Panc1 (cell line): ENCODE results near the gene TRERF1. TPM values are rescaled to one million over a fixed set of nuclear protein-coding genes. Genes with fewer than 3 reads are reported as not detected.

ENCODE experiments used
- ATAC-seq: fragments of 200-7000 bp; cut with Tn5 transposase; 2 replicates; pipeline ENCODE4 v1.9.1; 2020; ENCODE audit warnings: mild to moderate bottlenecking, moderate library complexity
- BruUV-seq: library from RNA; stranded (reverse); fragments of 400-500 nt; replicated peaks from 2 replicates; lab custom pipeline; 2021; lab: Mats Ljungman, UMichigan
- CTCF ChIA-PET: fragments of 300-600 bp; sonication (Branson Sonifier 250); formaldehyde crosslinking; loops from one replicate; lab custom pipeline; 2022; ENCODE audit warnings: antibody characterized with exemption; lab: Charles Lee
- POLR2A ChIA-PET: fragments of 300-600 bp; sonication (Branson Sonifier 250); formaldehyde crosslinking; loops from one replicate; lab custom pipeline; 2022; ENCODE audit warnings: antibody characterized with exemption; lab: Charles Lee
- DNase-seq: peaks from one replicate; pipeline ENCODE4 v3.0.0-alpha.2; 2010; ENCODE audit warnings: low read depth, low spot score
- H3K27ac ChIP-seq: 2 replicates; pipeline ENCODE4 v1.5.1; 2011; ENCODE audit warnings: mild to moderate bottlenecking, low read length, inconsistent platforms
- H3K27me3 ChIP-seq: fragments of 200-500 bp; sonication (Bioruptor generic); 2 replicates; pipeline ENCODE4 v1.6.0; 2014; ENCODE audit warnings: low read length, inconsistent platforms; ENCODE audit not compliant: control insufficient read depth, insufficient read depth
- H3K36me3 ChIP-seq: fragments of 200-500 bp; sonication (Bioruptor generic); 2 replicates; pipeline ENCODE4 v1.5.1; 2014; ENCODE audit warnings: inconsistent platforms, mild to moderate bottlenecking, low read length, moderate library complexity; ENCODE audit not compliant: control insufficient read depth, insufficient read depth
- H3K4me1 ChIP-seq: 2 replicates; pipeline ENCODE4 v1.5.1; 2011; ENCODE audit warnings: inconsistent platforms, mild to moderate bottlenecking, low read length, moderate library complexity; ENCODE audit not compliant: control insufficient read depth, insufficient read depth
- H3K4me3 ChIP-seq, 2 experiments: 2 replicates each; pipeline ENCODE4 v1.5.1; 2011 to 2012; ENCODE audit warnings: low read depth in 2 of 2, low read length in 2 of 2, mild to moderate bottlenecking in 2 of 2, inconsistent platforms in 1 of 2, moderate library complexity in 1 of 2
- H3K9me3 ChIP-seq: fragments of 200-500 bp; sonication (Bioruptor generic); 2 replicates; pipeline ENCODE4 v1.5.1; 2014; ENCODE audit warnings: low read depth, mild to moderate bottlenecking, inconsistent platforms, low read length, moderate library complexity; ENCODE audit not compliant: control insufficient read depth, insufficient read depth
- CTCF ChIP-seq: fragments of 450-650 bp; IDR thresholded peaks from 2 replicates; pipeline ENCODE4 v1.5.1; 2017; ENCODE audit warnings: mild to moderate bottlenecking
- POLR2AphosphoS5 ChIP-seq: IDR thresholded peaks from 2 replicates; pipeline ENCODE4 v1.6.1; 2012; ENCODE audit warnings: mild to moderate bottlenecking, low read depth, low read length, moderate library complexity
- REST ChIP-seq, 2 experiments: IDR thresholded peaks; 2 replicates each; pipeline ENCODE4 v1.6.1; 2011 to 2012; ENCODE audit warnings: low read depth in 2 of 2, control low read depth in 1 of 2, low read length in 1 of 2, mild to moderate bottlenecking in 1 of 2, moderate library complexity in 1 of 2; ENCODE audit not compliant: insufficient read depth in 1 of 2
- SIN3A ChIP-seq: IDR thresholded peaks from 2 replicates; pipeline ENCODE4 v1.6.1; 2012; ENCODE audit warnings: low read depth, mild to moderate bottlenecking, low read length, moderate library complexity, borderline replicate concordance; ENCODE audit not compliant: insufficient read depth
- TCF7L2 ChIP-seq: IDR thresholded peaks from 2 replicates; pipeline ENCODE4 v1.6.1; 2011; ENCODE audit warnings: mild to moderate bottlenecking, low read depth, low read length, inconsistent platforms
- in situ Hi-C: cut with HindIII; loops from 2 replicates; pipeline ENCODE4 v1.10.0; 2016; ENCODE audit warnings: low sequenced_read_pairs, low pct_unique_long_range_greater_than_20kb
- intact Hi-C: fragments of 100-400 bp; cut with micrococcal nuclease; formaldehyde crosslinking; loops from one replicate; pipeline ENCODE4 v1.10.0; 2022; ENCODE audit not compliant: unreplicated experiment
- total RNA-seq: library from RNA; stranded (reverse); gene quantifications from one replicate; pipeline ENCODE4 v1.2.1, GENCODE V29; 2021; ENCODE audit not compliant: unreplicated experiment

Gene TRERF1
- total RNA-seq, 1 experiment from 2014 or later: 30.6 TPM

- TF ChIP-seq TCF7L2 (no peak), POLR2AphosphoS5 (no peak), REST (IDR thresholded peaks at IDR 0.05; ENCODE audit: insufficient read depth in 1 of 2, low read depth in 2 of 2, low read length in 1 of 2) (no peak), SIN3A (no peak), CTCF (no peak)
- H3K4me1 ChIP-seq: peaks cover 15% of the 10 kb centered on the region
- POLR2A ChIA-PET: no interaction called here
- peaks cover 17% of the 10 kb centered on the region for H3K36me3 ChIP-seq
- in situ Hi-C loops: no loop called here
- DNase-seq (no peak), ATAC-seq (no peak)
- H3K9me3 ChIP-seq: no peaks in the 10 kb centered on the region
- no peaks in the 10 kb centered on the region for H3K27me3 ChIP-seq
- H3K4me3 ChIP-seq: no peak overlapping the region
- CTCF ChIA-PET: no interaction called here
- intact Hi-C loops: no loop called here
- no TSS peak for BruUV-seq
- no peak overlapping the region for H3K27ac ChIP-seq
These were observed 194.7 kb downstream of the TRERF1 start for GRCh38 chr6:42257063-42257462.

GRCh38 chr6:42255050-42255449, 196.7 kb downstream of the TRERF1 start:
- no peaks in the 10 kb centered on the region for H3K27me3 ChIP-seq
- no peak overlapping the region for H3K4me3 ChIP-seq
- H3K36me3 ChIP-seq: peaks cover 17% of the 10 kb centered on the region
- peaks cover 10% of the 10 kb centered on the region for H3K4me1 ChIP-seq
- no TSS peak for BruUV-seq
- intact Hi-C loops: no loop called here
- DNase-seq (no peak), ATAC-seq (no peak)
- POLR2A ChIA-PET: interaction anchor here (0.6 kb wide), 1 partner anchor 12 kb away, joined by 3 read pairs; no protein-coding TSS in a partner anchor
- CTCF ChIA-PET: interaction anchor here (0.7 kb wide), 1 partner anchor 45 kb away, joined by 4 read pairs; no protein-coding TSS in a partner anchor
- H3K27ac ChIP-seq: no peak overlapping the region
- in situ Hi-C loops: no loop called here
- TF ChIP-seq TCF7L2 (no peak), CTCF (no peak), POLR2AphosphoS5 (no peak), SIN3A (no peak), REST (IDR thresholded peaks at IDR 0.05; ENCODE audit: insufficient read depth in 1 of 2, low read depth in 2 of 2, low read length in 1 of 2) (no peak)
- no peaks in the 10 kb centered on the region for H3K9me3 ChIP-seq
